NT2/D1 (cell line): ENCODE measurements around the gene ARID2.

Experiments used
- DNase-seq: peaks from one replicate; pipeline ENCODE4 v3.0.0-alpha.2; 2011; ENCODE audit warnings: low read depth, low spot score
- H3K27me3 ChIP-seq: 2 replicates; pipeline ENCODE4 v1.6.0; 2011; ENCODE audit warnings: mild to moderate bottlenecking; ENCODE audit not compliant: insufficient read length, insufficient read depth
- H3K36me3 ChIP-seq: 2 replicates; pipeline ENCODE4 v1.6.1; 2011; ENCODE audit warnings: mild to moderate bottlenecking, low read length, mixed read lengths; ENCODE audit not compliant: insufficient read depth, insufficient read length
- H3K4me1 ChIP-seq: 2 replicates; pipeline ENCODE4 v1.5.1; 2011; ENCODE audit not compliant: insufficient read depth, insufficient read length
- H3K4me3 ChIP-seq: 2 replicates; pipeline ENCODE4 v1.5.1; 2011; ENCODE audit warnings: low read depth; ENCODE audit not compliant: insufficient read length
- H3K9ac ChIP-seq: 2 replicates; pipeline ENCODE4 v1.6.0; 2011; ENCODE audit warnings: low read depth; ENCODE audit not compliant: insufficient read length
- H3K9me3 ChIP-seq: 2 replicates; pipeline ENCODE4 v1.5.1; 2011; ENCODE audit warnings: mild to moderate bottlenecking, low read length; ENCODE audit not compliant: insufficient read depth
- SUZ12 ChIP-seq: IDR thresholded peaks from 2 replicates; pipeline ENCODE4 v1.6.1; 2011; ENCODE audit not compliant: insufficient read length, insufficient read depth; ENCODE audit errors: extremely low read depth
- YY1 ChIP-seq: IDR thresholded peaks from 2 replicates; pipeline ENCODE4 v1.6.1; 2011; ENCODE audit not compliant: insufficient read length, insufficient read depth
- ZNF274 ChIP-seq: IDR thresholded peaks from 2 replicates; pipeline ENCODE4 v1.6.1; 2011; ENCODE audit warnings: mild to moderate bottlenecking, low read depth, low read length

The ARID2 gene

DNA sequence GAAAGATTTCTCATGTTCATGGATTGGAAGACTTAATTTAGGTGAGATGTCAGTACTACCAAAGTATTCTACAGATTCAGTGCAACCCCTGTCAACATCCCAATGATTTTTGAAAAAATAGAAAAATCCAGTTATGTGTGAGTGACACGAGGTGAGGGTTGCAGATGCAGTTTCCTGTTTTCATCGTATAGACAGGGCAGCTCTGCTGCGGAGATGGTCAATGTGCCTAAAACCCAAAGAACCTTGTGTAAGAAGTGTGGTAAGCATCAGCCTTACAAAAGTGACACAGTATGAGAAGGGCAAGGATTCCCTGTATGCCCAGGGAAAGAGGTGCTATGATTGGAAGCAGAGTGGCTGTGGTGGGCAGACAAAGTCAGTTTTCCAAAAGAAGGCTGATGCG is 166.5 kb downstream of the ARID2 start:
- no peak for DNase-seq
- H3K9ac ChIP-seq, result no peak overlapping the region
- TF ChIP-seq YY1, result no peak
- TF ChIP-seq SUZ12, result no peak
- no peak for TF ChIP-seq ZNF274
- no peaks in the 10 kb centered on the region for H3K9me3 ChIP-seq
- H3K36me3 ChIP-seq, result peaks cover 55% of the 10 kb centered on the region
- H3K4me3 ChIP-seq, result no peak overlapping the region
- H3K4me1 ChIP-seq, result no peaks in the 10 kb centered on the region
- no peaks in the 10 kb centered on the region for H3K27me3 ChIP-seq

DNA sequence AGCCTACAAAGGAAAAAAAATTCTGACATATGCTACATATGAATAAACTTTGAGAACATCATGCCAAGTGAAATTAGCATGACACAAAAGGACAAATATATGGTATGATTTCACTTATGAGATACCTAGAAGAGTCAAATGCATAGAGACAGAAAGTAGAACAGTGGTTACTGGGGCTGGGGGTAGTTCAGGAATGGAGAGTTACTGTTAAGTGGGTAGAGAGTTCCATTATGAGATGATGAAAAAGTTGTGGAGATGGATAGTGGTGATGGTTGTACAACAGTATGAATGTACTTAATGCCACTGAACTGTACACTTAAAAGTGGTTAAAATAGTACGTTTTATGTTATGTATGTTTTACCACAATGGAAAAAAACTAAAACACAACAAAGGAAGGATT is 168.6 kb downstream of the ARID2 start:
- H3K9ac ChIP-seq, result no peak overlapping the region
- H3K27me3 ChIP-seq, result no peaks in the 10 kb centered on the region
- TF ChIP-seq YY1 (no peak), SUZ12 (no peak), ZNF274 (no peak)
- H3K4me3 ChIP-seq, result no peak overlapping the region
- H3K36me3 ChIP-seq, result peaks cover 43% of the 10 kb centered on the region
- no peak for DNase-seq
- H3K9me3 ChIP-seq, result no peaks in the 10 kb centered on the region
- H3K4me1 ChIP-seq, result no peaks in the 10 kb centered on the region

DNA sequence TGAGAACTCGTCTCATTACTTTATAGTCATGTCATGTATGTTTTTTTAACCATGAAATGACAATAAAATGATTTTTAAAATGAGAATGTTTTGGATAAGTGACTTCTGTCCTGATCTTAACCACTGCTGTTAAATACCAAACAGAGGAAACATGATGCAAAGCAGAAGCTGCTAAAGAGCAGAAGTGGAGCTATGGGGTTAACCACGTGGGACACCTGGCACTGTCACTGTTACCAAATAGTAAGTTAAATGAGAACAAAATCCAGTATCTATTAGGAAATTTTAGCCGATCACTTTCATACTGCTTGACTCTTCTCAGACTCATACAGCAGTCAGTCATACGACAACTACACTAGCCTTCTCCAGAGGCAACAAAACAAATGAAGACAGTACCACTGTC is 178.4 kb downstream of the ARID2 start:
- H3K9ac ChIP-seq, result no peak overlapping the region
- H3K36me3 ChIP-seq, result peaks cover 2% of the 10 kb centered on the region
- DNase-seq, result no peak

DNA sequence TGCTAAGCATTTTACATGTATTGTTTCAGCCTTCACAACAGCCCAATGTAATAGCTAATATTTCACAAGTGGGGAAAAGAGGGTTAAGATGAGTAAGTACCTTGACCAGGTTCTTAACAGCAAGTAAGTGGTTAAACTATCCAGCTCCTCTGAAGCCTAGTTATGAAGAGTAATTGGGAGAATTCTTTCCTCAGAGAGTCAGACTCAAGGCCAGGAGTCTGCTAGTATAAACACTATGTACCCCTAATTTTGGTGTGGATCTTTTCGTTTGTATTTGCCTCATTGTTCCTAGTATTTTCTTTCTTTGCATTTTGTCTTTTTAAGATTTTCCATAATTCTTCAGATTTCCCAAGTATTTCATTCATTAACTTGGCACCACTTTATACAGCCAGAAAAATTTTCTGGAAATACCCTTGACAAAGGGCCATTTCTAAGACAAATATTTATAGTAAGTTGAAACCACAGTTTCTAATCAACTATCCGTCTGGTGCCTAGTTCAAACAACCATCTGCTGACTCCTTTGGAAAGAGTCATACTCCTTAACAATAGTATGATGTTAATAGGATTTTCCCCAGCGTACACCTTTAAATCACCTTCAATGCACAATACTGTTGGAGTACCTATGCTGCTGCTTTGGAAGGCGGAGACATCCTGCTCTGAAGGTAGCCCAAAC is 179.7 kb downstream of the ARID2 start:
- TF ChIP-seq SUZ12 (no peak), YY1 (no peak), ZNF274 (no peak)
- H3K27me3 ChIP-seq, result no peaks in the 10 kb centered on the region
- H3K36me3 ChIP-seq, result peaks cover 2% of the 10 kb centered on the region
- H3K9ac ChIP-seq, result no peak overlapping the region
- no peaks in the 10 kb centered on the region for H3K4me1 ChIP-seq
- no peak for DNase-seq
- no peak overlapping the region for H3K4me3 ChIP-seq
- H3K9me3 ChIP-seq, result no peaks in the 10 kb centered on the region

More for the DNA sequence above, 178.4 kb downstream of the ARID2 start:
- Histone ChIP-seq H3K4me1 (no peaks in the 10 kb centered on the region), H3K27me3 (no peaks in the 10 kb centered on the region), H3K4me3 (no peak overlapping the region), H3K9me3 (no peaks in the 10 kb centered on the region)
- TF ChIP-seq SUZ12 (no peak), ZNF274 (no peak), YY1 (no peak)

DNA sequence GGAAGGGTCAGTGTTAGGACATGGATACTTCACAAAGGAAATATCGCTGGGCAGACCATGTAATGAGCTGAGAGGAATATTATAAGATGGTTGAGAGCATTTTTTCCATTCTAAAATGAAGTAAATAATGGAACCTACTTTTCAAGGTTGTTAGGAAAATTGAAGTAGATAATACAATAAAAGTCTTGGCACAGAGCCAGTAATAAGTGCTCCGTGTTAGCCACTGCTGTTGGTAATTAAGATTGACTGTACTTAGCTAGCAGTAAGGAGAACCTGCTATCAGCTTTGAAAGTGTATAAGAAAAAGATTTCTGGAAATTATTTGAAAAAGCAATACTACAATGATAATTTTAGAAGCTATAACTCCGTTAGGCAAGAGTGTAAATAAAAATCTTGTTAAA is 183.3 kb downstream of the ARID2 start:
- Histone ChIP-seq H3K36me3 (peaks cover 7% of the 10 kb centered on the region), H3K27me3 (no peaks in the 10 kb centered on the region), H3K9me3 (no peaks in the 10 kb centered on the region), H3K4me1 (no peaks in the 10 kb centered on the region), H3K9ac (no peak overlapping the region), H3K4me3 (no peak overlapping the region)
- TF ChIP-seq SUZ12, result no peak
- no peak for TF ChIP-seq YY1
- no peak for TF ChIP-seq ZNF274
- DNase-seq, result no peak

DNA sequence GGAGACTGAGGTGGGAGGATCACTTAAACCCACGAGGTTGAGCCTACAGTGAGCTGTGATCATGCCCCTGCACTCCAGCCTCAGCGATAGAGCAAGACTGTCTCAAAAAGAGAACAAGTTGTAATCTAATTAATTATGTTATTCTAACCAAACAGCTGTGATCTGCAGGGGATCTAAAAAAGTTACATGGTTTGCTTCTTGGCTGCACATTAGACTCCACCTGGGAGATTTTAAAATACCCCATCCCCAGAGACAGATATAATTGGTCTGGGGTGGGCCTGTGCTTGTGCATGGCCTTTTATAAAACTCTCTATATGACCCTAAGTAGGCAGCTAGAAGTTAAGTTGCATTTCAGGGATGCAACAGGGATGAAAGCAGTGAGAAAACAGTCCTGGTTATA is 184.1 kb downstream of the ARID2 start:
- Histone ChIP-seq H3K4me1 (no peaks in the 10 kb centered on the region), H3K4me3 (no peak overlapping the region), H3K27me3 (no peaks in the 10 kb centered on the region), H3K9ac (no peak overlapping the region), H3K36me3 (peaks cover 14% of the 10 kb centered on the region), H3K9me3 (no peaks in the 10 kb centered on the region)
- DNase-seq, result no peak
- TF ChIP-seq ZNF274 (no peak), SUZ12 (no peak), YY1 (no peak)

DNA sequence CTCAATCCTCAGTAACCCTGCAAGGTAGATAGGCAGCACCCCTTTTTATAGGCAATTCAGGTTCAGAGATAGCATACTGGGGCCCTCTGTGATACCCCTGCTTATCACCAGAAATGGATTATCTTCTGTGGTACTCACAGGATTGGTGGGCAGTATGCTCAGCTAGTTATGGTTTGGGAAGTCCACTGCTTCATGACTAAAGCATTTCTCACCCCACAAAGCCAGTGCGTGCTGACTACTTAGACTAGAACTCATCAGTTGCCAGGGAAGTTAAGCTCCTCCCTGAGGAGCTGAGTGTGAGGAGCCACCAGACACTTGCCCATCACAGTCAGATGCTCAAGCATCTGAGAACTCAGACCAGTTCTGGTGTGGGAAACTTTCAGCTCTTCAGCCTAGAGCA is 184.6 kb downstream of the ARID2 start:
- no peak for TF ChIP-seq YY1
- TF ChIP-seq ZNF274, result no peak
- no peak for TF ChIP-seq SUZ12
- DNase-seq, result no peak
- Histone ChIP-seq H3K9me3 (no peaks in the 10 kb centered on the region), H3K4me1 (no peaks in the 10 kb centered on the region), H3K4me3 (no peak overlapping the region), H3K36me3 (peaks cover 13% of the 10 kb centered on the region), H3K27me3 (no peaks in the 10 kb centered on the region), H3K9ac (no peak overlapping the region)

DNA sequence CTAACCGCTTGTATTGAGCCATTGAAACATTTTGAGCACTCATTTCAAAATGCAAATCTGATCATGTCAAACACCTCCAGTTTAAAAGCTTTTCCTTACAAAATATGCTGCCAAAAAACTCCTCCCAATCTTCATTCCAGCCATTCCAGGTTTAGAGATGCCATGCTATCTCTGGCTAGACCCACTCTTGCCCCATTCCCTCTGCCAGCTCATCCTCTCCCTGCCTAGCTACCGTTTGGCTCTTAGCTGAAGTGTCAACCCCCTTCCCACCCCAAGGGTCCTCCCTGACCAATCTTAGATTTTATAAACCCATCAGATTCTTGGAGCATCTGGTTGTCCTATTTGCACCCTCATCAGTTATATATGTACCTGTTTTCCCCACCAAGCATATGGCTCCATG is 185.9 kb downstream of the ARID2 start:
- DNase-seq, result no peak
- no peaks in the 10 kb centered on the region for H3K27me3 ChIP-seq
- H3K4me3 ChIP-seq, result no peak overlapping the region
- no peak overlapping the region for H3K9ac ChIP-seq
- H3K9me3 ChIP-seq, result no peaks in the 10 kb centered on the region
- peaks cover 18% of the 10 kb centered on the region for H3K36me3 ChIP-seq
- no peaks in the 10 kb centered on the region for H3K4me1 ChIP-seq
- TF ChIP-seq YY1, result no peak
- no peak for TF ChIP-seq ZNF274
- TF ChIP-seq SUZ12, result no peak
